ENCODE results near the gene REV1. TPM values are rescaled to one million over a fixed set of nuclear protein-coding genes. Genes with fewer than 3 reads are reported as not detected.

The REV1 gene
- total and polyA plus RNA-seq, 2 of the 8 experiments (the other 6 are each of a cell fraction or from before 2014, with no cell fraction given), result 16.6 to 34.3 TPM

DNA sequence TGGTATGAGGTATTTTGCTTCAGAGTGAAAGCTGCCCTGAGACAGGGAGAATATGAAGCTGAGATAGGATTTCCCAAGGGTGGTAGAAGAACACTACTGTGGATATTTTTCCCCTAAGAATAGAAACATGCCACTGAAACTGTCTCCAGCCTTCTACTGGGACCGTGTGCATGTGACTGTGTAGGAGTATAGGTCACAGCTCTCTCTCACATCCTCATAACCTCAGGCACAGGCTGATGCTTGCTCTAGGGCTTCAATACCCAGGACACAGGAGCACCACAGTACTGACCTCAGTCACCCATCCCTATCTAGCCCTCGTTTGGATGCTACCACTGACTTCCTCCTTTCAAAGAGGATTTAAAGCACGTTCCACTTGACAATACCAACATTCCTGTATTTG is 67.2 kb downstream of the REV1 start (continued):
- no peak for TF ChIP-seq EGR1 (IDR thresholded peaks at IDR 0.05; ENCODE audit: borderline replicate concordance, low read depth, low read length)
- TF ChIP-seq KDM4A (IDR thresholded peaks at IDR 0.05; ENCODE audit: low read depth, low read length, severe bottlenecking), result no peak
- TF ChIP-seq, protein P1, sequence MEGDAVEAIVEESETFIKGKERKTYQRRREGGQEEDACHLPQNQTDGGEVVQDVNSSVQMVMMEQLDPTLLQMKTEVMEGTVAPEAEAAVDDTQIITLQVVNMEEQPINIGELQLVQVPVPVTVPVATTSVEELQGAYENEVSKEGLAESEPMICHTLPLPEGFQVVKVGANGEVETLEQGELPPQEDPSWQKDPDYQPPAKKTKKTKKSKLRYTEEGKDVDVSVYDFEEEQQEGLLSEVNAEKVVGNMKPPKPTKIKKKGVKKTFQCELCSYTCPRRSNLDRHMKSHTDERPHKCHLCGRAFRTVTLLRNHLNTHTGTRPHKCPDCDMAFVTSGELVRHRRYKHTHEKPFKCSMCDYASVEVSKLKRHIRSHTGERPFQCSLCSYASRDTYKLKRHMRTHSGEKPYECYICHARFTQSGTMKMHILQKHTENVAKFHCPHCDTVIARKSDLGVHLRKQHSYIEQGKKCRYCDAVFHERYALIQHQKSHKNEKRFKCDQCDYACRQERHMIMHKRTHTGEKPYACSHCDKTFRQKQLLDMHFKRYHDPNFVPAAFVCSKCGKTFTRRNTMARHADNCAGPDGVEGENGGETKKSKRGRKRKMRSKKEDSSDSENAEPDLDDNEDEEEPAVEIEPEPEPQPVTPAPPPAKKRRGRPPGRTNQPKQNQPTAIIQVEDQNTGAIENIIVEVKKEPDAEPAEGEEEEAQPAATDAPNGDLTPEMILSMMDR (IDR thresholded peaks at IDR 0.05; ENCODE audit: control extremely low read depth in 1 of 3, insufficient read depth in 1 of 3, low read depth in 1 of 3, low read length in 3 of 3), result no peak
- no peak for TF ChIP-seq RFX5 (IDR thresholded peaks at IDR 0.05; ENCODE audit: borderline replicate concordance, low read depth, low read length)

All from H1 (cell line).